ENCODE measurements around the gene SLC4A4.

SLC4A4 gene

GRCh38 chr4:71550220-71551165 lies 211.7 kb downstream of the SLC4A4 start:
- TF ChIP-seq CTCF (IDR thresholded peaks at IDR 0.05; ENCODE audit: insufficient read depth, low read depth, low read length, missing control alignments) = peak; percentile 4
- H3K4me3 ChIP-seq (ENCODE audit: low read length) = no peak overlapping the region
- peak; percentile 8 for DNase-seq (ENCODE audit: low read depth)

GRCh38 chr4:71553605-71554004 lies 214.8 kb downstream of the SLC4A4 start:
- peak; percentile 74 for TF ChIP-seq CTCF (IDR thresholded peaks at IDR 0.05; ENCODE audit: insufficient read depth, low read depth, low read length, missing control alignments)
- peak; percentile 59 for DNase-seq (ENCODE audit: low read depth)
- no peak overlapping the region for H3K4me3 ChIP-seq (ENCODE audit: low read length)

GRCh38 chr4:71554025-71554424 lies 215.2 kb downstream of the SLC4A4 start:
- DNase-seq (ENCODE audit: low read depth) = no peak
- H3K4me3 ChIP-seq (ENCODE audit: low read length) = no peak overlapping the region
- TF ChIP-seq CTCF (IDR thresholded peaks at IDR 0.05; ENCODE audit: insufficient read depth, low read depth, low read length, missing control alignments) = no peak

GRCh38 chr4:71558248-71558647 lies 219.4 kb downstream of the SLC4A4 start:
- no peak for DNase-seq (ENCODE audit: low read depth)
- TF ChIP-seq CTCF (IDR thresholded peaks at IDR 0.05; ENCODE audit: insufficient read depth, low read depth, low read length, missing control alignments) = no peak
- H3K4me3 ChIP-seq (ENCODE audit: low read length) = no peak overlapping the region

GRCh38 chr4:71559957-71560571 lies 221.2 kb downstream of the SLC4A4 start:
- DNase-seq (ENCODE audit: low read depth) = peak; percentile 36
- no peak for TF ChIP-seq CTCF (IDR thresholded peaks at IDR 0.05; ENCODE audit: insufficient read depth, low read depth, low read length, missing control alignments)
- H3K4me3 ChIP-seq (ENCODE audit: low read length) = no peak overlapping the region

DNA sequence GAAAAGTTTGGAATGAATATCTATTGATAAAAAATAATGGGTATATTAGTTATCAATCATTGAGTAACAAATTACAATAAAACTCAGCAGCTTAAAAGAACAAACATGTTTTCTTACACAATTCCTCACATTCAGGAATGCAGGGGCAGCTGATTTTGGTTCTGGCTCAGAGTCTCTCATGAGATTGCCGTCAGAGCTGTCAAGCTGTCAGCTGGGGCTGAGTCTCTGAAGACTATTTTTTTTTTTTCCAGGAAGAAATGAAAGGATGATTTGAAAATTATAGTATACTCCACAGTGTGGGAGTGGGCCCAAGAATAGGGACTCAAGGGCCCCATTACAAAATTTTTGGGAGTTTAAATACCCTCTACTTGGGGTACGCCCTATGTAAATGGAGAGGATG lies 226.0 kb downstream of the SLC4A4 start:
- TF ChIP-seq CTCF (IDR thresholded peaks at IDR 0.05; ENCODE audit: insufficient read depth, low read depth, low read length, missing control alignments) = no peak
- H3K4me3 ChIP-seq (ENCODE audit: low read length) = no peak overlapping the region
- no peak for DNase-seq (ENCODE audit: low read depth)
